SU-DHL-6 (cell line): ENCODE data around the gene BEST3.

Experiments used
- EZH2phosphoT487 ChIP-seq: fragments of 200-600 bp; sonication (generic), shearing (Covaris generic); conservative IDR thresholded peaks from 2 replicates; pipeline ENCODE4 v1.6.1; 2018; ENCODE audit warnings: mild to moderate bottlenecking, antibody characterized with exemption, low read length, moderate library complexity, mixed read lengths
- TF ChIP-seq, protein P1 (sequence below): fragments of 200-600 bp; sonication (generic); IDR thresholded peaks from one replicate; pipeline ENCODE4 v1.5.1; 2017; ENCODE audit warnings: antibody characterized with exemption, mild to moderate bottlenecking, low read length, moderate library complexity; ENCODE audit not compliant: insufficient read depth, poor library complexity, severe bottlenecking

DNA sequence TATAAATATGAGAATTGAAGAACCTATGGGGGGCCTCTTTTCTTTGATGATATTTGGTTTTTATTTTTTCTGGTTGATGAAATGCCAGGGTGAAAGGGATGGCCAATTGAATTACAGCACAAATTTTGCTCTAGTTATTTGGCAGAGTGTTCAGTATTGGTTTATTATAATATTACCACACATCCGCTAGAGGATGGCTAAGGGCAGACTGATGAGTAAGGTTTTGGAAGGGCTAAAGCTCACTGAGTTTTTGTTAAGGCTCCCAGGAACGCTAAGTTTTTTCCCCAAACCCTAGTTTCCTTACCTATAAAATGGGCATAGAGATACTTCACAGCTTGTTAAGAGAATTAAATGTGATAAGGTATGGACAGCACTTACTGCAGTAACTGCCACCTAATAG, 54.1 kb downstream of the BEST3 start:
- TF ChIP-seq, protein P1, sequence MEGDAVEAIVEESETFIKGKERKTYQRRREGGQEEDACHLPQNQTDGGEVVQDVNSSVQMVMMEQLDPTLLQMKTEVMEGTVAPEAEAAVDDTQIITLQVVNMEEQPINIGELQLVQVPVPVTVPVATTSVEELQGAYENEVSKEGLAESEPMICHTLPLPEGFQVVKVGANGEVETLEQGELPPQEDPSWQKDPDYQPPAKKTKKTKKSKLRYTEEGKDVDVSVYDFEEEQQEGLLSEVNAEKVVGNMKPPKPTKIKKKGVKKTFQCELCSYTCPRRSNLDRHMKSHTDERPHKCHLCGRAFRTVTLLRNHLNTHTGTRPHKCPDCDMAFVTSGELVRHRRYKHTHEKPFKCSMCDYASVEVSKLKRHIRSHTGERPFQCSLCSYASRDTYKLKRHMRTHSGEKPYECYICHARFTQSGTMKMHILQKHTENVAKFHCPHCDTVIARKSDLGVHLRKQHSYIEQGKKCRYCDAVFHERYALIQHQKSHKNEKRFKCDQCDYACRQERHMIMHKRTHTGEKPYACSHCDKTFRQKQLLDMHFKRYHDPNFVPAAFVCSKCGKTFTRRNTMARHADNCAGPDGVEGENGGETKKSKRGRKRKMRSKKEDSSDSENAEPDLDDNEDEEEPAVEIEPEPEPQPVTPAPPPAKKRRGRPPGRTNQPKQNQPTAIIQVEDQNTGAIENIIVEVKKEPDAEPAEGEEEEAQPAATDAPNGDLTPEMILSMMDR = no peak
- no peak for TF ChIP-seq EZH2phosphoT487
